Neutrophil (primary cell): ENCODE data around the gene TMEM260.

Experiments used
- H3K27ac ChIP-seq: fragments of 200-600 bp; sonication (generic); 2 replicates; pipeline ENCODE4 v1.5.1; 2016; ENCODE audit warnings: mild to moderate bottlenecking, moderate library complexity
- H3K27me3 ChIP-seq: fragments of 200-600 bp; sonication (generic); 2 replicates; pipeline ENCODE4 v1.6.0; 2016; ENCODE audit warnings: mild to moderate bottlenecking
- H3K36me3 ChIP-seq: fragments of 200-600 bp; sonication (generic); 2 replicates; pipeline ENCODE4 v1.5.1; 2017
- H3K4me1 ChIP-seq, 2 experiments: fragments of 200-600 bp in 1 of 2; sonication (generic) in 1 of 2; 1 replicate in 1 of 2; 2 replicates in 1 of 2; pipeline versions ENCODE4 v1.5.1 to v1.6.1; 2013 to 2016; ENCODE audit warnings: low read depth in 1 of 2, low read length in 1 of 2, mild to moderate bottlenecking in 1 of 2, moderate library complexity in 1 of 2; ENCODE audit not compliant: control insufficient read depth in 1 of 2, insufficient read depth in 1 of 2
- H3K4me3 ChIP-seq, 2 experiments: fragments of 200-600 bp in 1 of 2; sonication (generic) in 1 of 2; 1 replicate in 1 of 2; 2 replicates in 1 of 2; pipeline ENCODE4 v1.5.1; 2013 to 2016; ENCODE audit warnings: low read depth in 1 of 2, low read length in 1 of 2, mild to moderate bottlenecking in 1 of 2, moderate library complexity in 1 of 2
- H3K9me3 ChIP-seq: fragments of 200-600 bp; sonication (generic); 2 replicates; pipeline ENCODE4 v1.5.1; 2016
- CTCF ChIP-seq: fragments of 200-600 bp; sonication (generic); IDR thresholded peaks from 2 replicates; pipeline ENCODE4 v1.5.1; 2016; ENCODE audit warnings: antibody characterized with exemption

TMEM260 gene

GRCh38 chr14:56649382-56649781 lies 69.8 kb downstream of the TMEM260 start:
- Histone ChIP-seq H3K4me1 (no peaks in the 10 kb centered on the region), H3K9me3 (no peaks in the 10 kb centered on the region), H3K27me3 (no peaks in the 10 kb centered on the region), H3K4me3 (no peak overlapping the region), H3K36me3 (peaks cover 31% of the 10 kb centered on the region), H3K27ac (no peak overlapping the region)
- no peak for TF ChIP-seq CTCF

- Histone ChIP-seq H3K27ac (no peak overlapping the region), H3K4me1 (no peaks in the 10 kb centered on the region), H3K36me3 (peaks cover 31% of the 10 kb centered on the region), H3K4me3 (no peak overlapping the region), H3K27me3 (no peaks in the 10 kb centered on the region), H3K9me3 (no peaks in the 10 kb centered on the region)
- no peak for TF ChIP-seq CTCF
Observed at GRCh38 chr14:56650048-56650447, 70.5 kb downstream of the TMEM260 start.

GRCh38 chr14:56650979-56651378 lies 71.4 kb downstream of the TMEM260 start:
- Histone ChIP-seq H3K4me1 (no peaks in the 10 kb centered on the region), H3K9me3 (no peaks in the 10 kb centered on the region), H3K4me3 (no peak overlapping the region), H3K27me3 (no peaks in the 10 kb centered on the region), H3K27ac (no peak overlapping the region), H3K36me3 (peaks cover 31% of the 10 kb centered on the region)
- TF ChIP-seq CTCF = no peak

GRCh38 chr14:56657604-56658003 lies 78.0 kb downstream of the TMEM260 start:
- no peaks in the 10 kb centered on the region for H3K9me3 ChIP-seq
- H3K4me1 ChIP-seq = no peaks in the 10 kb centered on the region
- H3K4me3 ChIP-seq = no peak overlapping the region
- H3K27ac ChIP-seq = no peak overlapping the region
- TF ChIP-seq CTCF = no peak
- no peaks in the 10 kb centered on the region for H3K27me3 ChIP-seq
- H3K36me3 ChIP-seq = no peaks in the 10 kb centered on the region

GRCh38 chr14:56659378-56659777 lies 79.8 kb downstream of the TMEM260 start:
- H3K4me3 ChIP-seq = no peak overlapping the region
- H3K36me3 ChIP-seq = no peaks in the 10 kb centered on the region
- H3K27me3 ChIP-seq = no peaks in the 10 kb centered on the region
- H3K27ac ChIP-seq = no peak overlapping the region
- TF ChIP-seq CTCF = no peak
- H3K9me3 ChIP-seq = no peaks in the 10 kb centered on the region
- H3K4me1 ChIP-seq = no peaks in the 10 kb centered on the region

GRCh38 chr14:56659964-56660551 lies 80.5 kb downstream of the TMEM260 start:
- TF ChIP-seq CTCF = no peak
- Histone ChIP-seq H3K4me3 (no peak overlapping the region), H3K9me3 (no peaks in the 10 kb centered on the region), H3K36me3 (no peaks in the 10 kb centered on the region), H3K4me1 (no peaks in the 10 kb centered on the region), H3K27ac (no peak overlapping the region), H3K27me3 (no peaks in the 10 kb centered on the region)
